Activated CD4-positive, alpha-beta T cell treated with anti-CD3 and anti-CD28 coated beads for 36 hours (primary cell): ENCODE data around the gene ARGLU1. TPM values are rescaled to one million over a fixed set of nuclear protein-coding genes. Genes with fewer than 3 reads are reported as not detected.

Source experiments
- ATAC-seq: fragments of 200-7000 bp; cut with Tn5 transposase; one replicate; pipeline ENCODE4 v1.10.0; 2021; ENCODE audit warnings: mild to moderate bottlenecking, moderate library complexity
- CTCF ChIA-PET: fragments of 350-600 bp; sonication (Branson Sonifier 250); formaldehyde crosslinking; loops from one replicate; lab custom pipeline; 2021; ENCODE audit warnings: antibody characterized with exemption; lab: Charles Lee
- POLR2A ChIA-PET: fragments of 350-600 bp; sonication (Branson Sonifier 250); formaldehyde crosslinking; loops from one replicate; lab custom pipeline; 2021; ENCODE audit warnings: antibody characterized with exemption, inconsistent platforms; lab: Charles Lee
- DNase-seq: peaks from one replicate; pipeline ENCODE4 v3.0.0-alpha.2; 2020
- H3K27ac Mint-ChIP-seq: one replicate; pipeline ENCODE4 v1.8.0; 2021; ENCODE audit warnings: mixed read lengths
- H3K27me3 Mint-ChIP-seq: one replicate; pipeline ENCODE4 v1.8.0; 2021; ENCODE audit warnings: mixed read lengths
- H3K36me3 Mint-ChIP-seq: one replicate; pipeline ENCODE4 v1.8.0; 2021; ENCODE audit warnings: low read depth, mixed read lengths
- H3K4me1 Mint-ChIP-seq: one replicate; pipeline ENCODE4 v1.8.0; 2021; ENCODE audit warnings: mixed read lengths
- H3K4me3 Mint-ChIP-seq: one replicate; pipeline ENCODE4 v1.8.0; 2021; ENCODE audit warnings: mild to moderate bottlenecking, moderate library complexity, mixed read lengths
- H3K9me3 Mint-ChIP-seq: one replicate; pipeline ENCODE4 v1.8.0; 2021; ENCODE audit warnings: low read depth, mixed read lengths
- intact Hi-C, 2 experiments: fragments of 100-400 bp; cut with DNase I in 1 of 2; cut with micrococcal nuclease in 1 of 2; formaldehyde crosslinking; loops; one replicate each; pipeline versions ENCODE4 v1.14.2 to v1.15.1; 2022 to 2024; cut with DNase I, micrococcal nuclease
- total RNA-seq, 2 experiments: library from RNA; stranded (reverse); gene quantifications; one replicate each; pipeline ENCODE4 v1.2.3, GENCODE V29; 2021

Gene ARGLU1
- total RNA-seq, 2 experiments from 2014 or later = 68.8 to 94.2 TPM

GRCh38 chr13:106541826-106542225 is 26.1 kb downstream of the ARGLU1 start:
- ChIA-PET CTCF (interaction anchor here (0.8 to 1.9 kb wide), 3 partner anchors 16 to 78 kb away, joined by 3 to 9 read pairs (median 4); partner anchors contain the start of gene ARGLU1), POLR2A (no interaction called here)
- Mint-ChIP-seq H3K27me3 (no peaks in the 10 kb centered on the region), H3K4me1 (no peaks in the 10 kb centered on the region), H3K4me3 (no peak overlapping the region), H3K36me3 (peaks cover 6% of the 10 kb centered on the region), H3K27ac (no peak overlapping the region), H3K9me3 (no peaks in the 10 kb centered on the region)
- intact Hi-C loops = no loop called here
- ATAC-seq = no peak
- no peak for DNase-seq

GRCh38 chr13:106540613-106541012 is 27.3 kb downstream of the ARGLU1 start:
- no peaks in the 10 kb centered on the region for H3K9me3 Mint-ChIP-seq
- POLR2A ChIA-PET = no interaction called here
- no peak for DNase-seq
- CTCF ChIA-PET = interaction anchor here (0.7 kb wide), 1 partner anchor 64 kb away, joined by 3 read pairs; no protein-coding TSS in a partner anchor
- H3K4me3 Mint-ChIP-seq = no peak overlapping the region
- no peak overlapping the region for H3K27ac Mint-ChIP-seq
- H3K36me3 Mint-ChIP-seq = peaks cover 6% of the 10 kb centered on the region
- intact Hi-C loops = no loop called here
- H3K27me3 Mint-ChIP-seq = peaks cover 3% of the 10 kb centered on the region
- ATAC-seq = no peak
- H3K4me1 Mint-ChIP-seq = peaks cover 4% of the 10 kb centered on the region

GRCh38 chr13:106537521-106537920 is 30.4 kb downstream of the ARGLU1 start:
- Mint-ChIP-seq H3K36me3 (peaks cover 3% of the 10 kb centered on the region), H3K9me3 (no peaks in the 10 kb centered on the region), H3K27me3 (peaks cover 18% of the 10 kb centered on the region), H3K4me1 (peaks cover 16% of the 10 kb centered on the region), H3K4me3 (no peak overlapping the region), H3K27ac (no peak overlapping the region)
- ChIA-PET CTCF (interaction anchor here (0.5 to 3.5 kb wide), 10 partner anchors 9 to 702 kb away, joined by 3 to 36 read pairs (median 3); partner anchors contain the start of gene ARGLU1), POLR2A (no interaction called here)
- no peak for DNase-seq
- ATAC-seq = no peak
- intact Hi-C loops = loop anchor here (2.0 to 10.0 kb wide), 6 partner anchors 23 to 1400 kb away; no protein-coding TSS in a partner anchor

GRCh38 chr13:106536244-106537034 is 31.5 kb downstream of the ARGLU1 start:
- ATAC-seq (peak; percentile 32), DNase-seq (peak; percentile 93)
- POLR2A ChIA-PET = no interaction called here
- Mint-ChIP-seq H3K36me3 (peaks cover 2% of the 10 kb centered on the region), H3K4me1 (peaks cover 19% of the 10 kb centered on the region), H3K27ac (peak overlapping the region; percentile 55), H3K9me3 (no peaks in the 10 kb centered on the region), H3K4me3 (peak overlapping the region; percentile 79), H3K27me3 (peaks cover 25% of the 10 kb centered on the region)
- CTCF ChIA-PET = interaction anchor here (0.6 to 3.5 kb wide), 26 partner anchors 9 to 1763 kb away, joined by 3 to 36 read pairs (median 3); partner anchors contain the start of gene ARGLU1
- intact Hi-C loops = loop anchor here (1.0 to 10.0 kb wide), 9 partner anchors 24 to 1763 kb away; no protein-coding TSS in a partner anchor

DNA sequence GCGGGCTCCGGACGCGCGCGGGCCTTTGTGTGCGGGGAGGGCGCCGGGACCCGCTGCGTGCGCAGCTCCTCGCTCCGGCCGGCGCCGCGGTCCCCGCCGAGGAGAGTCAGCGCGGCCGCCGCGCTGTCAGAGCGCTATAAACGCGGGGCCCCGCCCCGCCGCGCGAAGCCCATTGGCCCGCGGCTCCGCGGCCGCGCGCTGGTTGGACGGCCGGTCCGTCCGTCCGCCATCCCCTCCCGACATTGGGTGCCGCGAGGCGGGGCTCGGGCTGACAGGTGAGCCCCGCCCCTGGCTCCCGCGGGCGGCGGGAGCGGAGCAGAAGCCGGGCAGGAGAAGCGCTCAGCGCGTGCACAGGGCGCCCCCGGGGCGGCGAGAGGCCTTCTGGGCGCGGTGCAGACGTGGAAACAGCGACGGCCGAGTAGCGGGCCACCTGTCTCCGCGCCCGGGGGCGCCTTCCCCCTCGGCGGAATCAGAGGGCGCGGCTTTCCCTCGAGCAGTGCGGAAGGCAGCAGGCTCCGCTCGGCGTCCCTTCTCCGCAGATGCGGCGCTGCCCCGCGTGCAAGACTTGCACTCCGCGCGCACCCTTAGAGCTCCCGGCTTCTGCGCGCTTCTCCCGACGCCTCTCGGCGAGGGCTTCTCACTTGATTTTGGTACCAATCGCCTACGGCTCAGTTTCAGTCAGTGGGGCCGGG is 32.2 kb downstream of the ARGLU1 start, which contains the start of gene EFNB2:
Gene EFNB2, minus strand, starts transcription at position 111 of the 692 bp plus-strand sequence. CDS start 698 bp downstream, outside the sequence.
- H3K36me3 Mint-ChIP-seq = peaks cover under 1% of the 10 kb centered on the region
- CTCF ChIA-PET = interaction anchor here (0.6 to 3.5 kb wide), 20 partner anchors 11 to 1762 kb away, joined by 3 to 36 read pairs (median 3); partner anchors contain the start of gene ARGLU1
- H3K27me3 Mint-ChIP-seq = peaks cover 25% of the 10 kb centered on the region
- peak within 1 kb of the TSS; percentile 55 for H3K27ac Mint-ChIP-seq
- intact Hi-C loops = loop anchor here (1.0 to 10.0 kb wide), 12 partner anchors 25 to 1762 kb away; partner anchors contain the start of gene ARGLU1 (in 2 of the 2)
- DNase-seq (peak; percentile 93), ATAC-seq (peak; percentile 97)
- POLR2A ChIA-PET = interaction anchor here (0.7 kb wide), 1 partner anchor 10 kb away, joined by 3 read pairs; no protein-coding TSS in a partner anchor
- peak within 1 kb of the TSS; percentile 79 for H3K4me3 Mint-ChIP-seq
- H3K4me1 Mint-ChIP-seq = peaks cover 19% of the 10 kb centered on the region
- H3K9me3 Mint-ChIP-seq = no peaks in the 10 kb centered on the region

- DNase-seq (peak; percentile 27), ATAC-seq (peak; percentile 20)
- Mint-ChIP-seq H3K27ac (no peak overlapping the region), H3K4me1 (peaks cover 19% of the 10 kb centered on the region), H3K9me3 (no peaks in the 10 kb centered on the region), H3K4me3 (peak overlapping the region; percentile 68), H3K27me3 (peaks cover 28% of the 10 kb centered on the region), H3K36me3 (no peaks in the 10 kb centered on the region)
- CTCF ChIA-PET = interaction anchor here (1.1 to 3.5 kb wide), 2 partner anchors 33 to 86 kb away, joined by 3 to 36 read pairs; partner anchors contain the start of gene ARGLU1
- POLR2A ChIA-PET = interaction anchor here (0.7 kb wide), 1 partner anchor 11 kb away, joined by 3 read pairs; no protein-coding TSS in a partner anchor
- intact Hi-C loops = loop anchor here (1.0 to 10.0 kb wide), 9 partner anchors 33 to 1488 kb away; partner anchors contain the start of gene ARGLU1 (in 2 of the 2)
Measured at GRCh38 chr13:106534639-106535551, 33.0 kb downstream of the ARGLU1 start.

DNA sequence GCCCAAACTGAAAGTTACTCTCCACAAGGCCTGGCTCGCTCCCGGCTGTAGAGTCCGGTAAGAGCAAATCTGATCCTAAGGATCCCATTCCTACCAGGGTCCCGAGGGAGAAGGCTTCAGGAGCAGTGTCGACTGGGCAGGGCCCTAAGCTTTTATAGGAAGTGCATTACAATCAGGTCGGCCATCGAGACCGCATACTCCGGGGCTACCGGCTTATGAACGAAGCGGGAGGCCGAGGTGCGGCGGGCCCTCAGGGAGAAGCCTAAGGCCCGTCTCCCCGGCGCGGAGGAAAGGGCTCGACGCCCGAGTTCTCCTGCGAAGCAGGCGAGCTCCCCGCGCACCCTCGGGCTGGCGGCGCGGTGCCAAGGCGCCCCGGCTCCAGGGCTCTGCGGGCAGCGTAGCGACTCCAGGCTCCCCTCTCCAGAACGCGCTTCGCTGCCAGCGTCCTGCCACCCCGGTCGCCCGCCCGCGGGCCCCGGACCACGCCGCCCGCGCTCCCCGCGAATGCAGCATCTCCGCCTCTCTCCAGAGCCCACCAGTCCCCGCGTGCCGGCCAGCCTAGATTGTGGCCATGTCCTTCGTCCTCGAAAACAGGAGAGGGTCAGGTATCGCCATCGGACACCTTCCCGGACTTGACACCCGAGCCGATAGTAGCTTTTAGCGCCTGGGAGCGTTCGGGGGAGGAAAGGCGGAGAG is 33.8 kb downstream of the ARGLU1 start:
- intact Hi-C loops = loop anchor here in 1 of 2 experiments (2.0 to 10.0 kb wide), 3 partner anchors 43 to 1487 kb away; no protein-coding TSS in a partner anchor
- Mint-ChIP-seq H3K9me3 (no peaks in the 10 kb centered on the region), H3K27ac (no peak overlapping the region), H3K27me3 (peaks cover 32% of the 10 kb centered on the region), H3K4me1 (peaks cover 19% of the 10 kb centered on the region), H3K36me3 (no peaks in the 10 kb centered on the region), H3K4me3 (peak overlapping the region; percentile 52)
- ChIA-PET POLR2A (no interaction called here), CTCF (interaction anchor here (0.9 to 3.5 kb wide), 2 partner anchors 12 to 33 kb away, joined by 3 to 36 read pairs; partner anchors contain the start of gene ARGLU1)
- ATAC-seq = no peak
- peak; percentile 45 for DNase-seq

- peak; percentile 54 for DNase-seq
- Mint-ChIP-seq H3K4me1 (peaks cover 19% of the 10 kb centered on the region), H3K27ac (no peak overlapping the region), H3K4me3 (peak overlapping the region; percentile 18), H3K27me3 (peaks cover 36% of the 10 kb centered on the region), H3K9me3 (no peaks in the 10 kb centered on the region), H3K36me3 (no peaks in the 10 kb centered on the region)
- no peak for ATAC-seq
- ChIA-PET POLR2A (no interaction called here), CTCF (interaction anchor here (0.9 kb wide), 1 partner anchor 12 kb away, joined by 3 read pairs; no protein-coding TSS in a partner anchor)
- intact Hi-C loops = loop anchor here in 1 of 2 experiments (5.0 to 10.0 kb wide), 2 partner anchors 629 to 1486 kb away; no protein-coding TSS in a partner anchor
Measured at GRCh38 chr13:106533101-106533942, 34.6 kb downstream of the ARGLU1 start.
